Measurements from ENCODE around the gene IGSF5.

Gene IGSF5

DNA sequence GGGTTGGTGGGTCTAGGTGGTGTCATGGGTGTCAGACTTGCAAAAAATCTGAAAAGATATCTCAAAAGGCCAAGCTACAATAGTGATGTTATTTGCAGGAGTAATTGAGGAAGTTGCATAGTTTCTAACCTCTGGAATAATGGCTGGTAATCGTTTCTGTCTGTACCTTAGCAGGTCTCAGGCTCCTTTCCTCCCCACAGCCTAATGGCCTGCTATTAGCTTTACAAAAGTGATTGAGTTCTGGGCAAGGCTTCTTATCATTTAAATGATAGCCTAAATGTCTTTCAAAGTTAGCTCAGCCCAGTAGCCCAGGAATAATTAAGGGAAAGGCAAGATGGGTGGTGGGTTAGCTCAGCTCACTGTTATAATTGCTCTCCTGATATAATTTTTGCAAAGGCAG, 37.7 kb upstream of the IGSF5 start:
- Histone ChIP-seq H2BK5ac (ENCODE audit: low read length) (no peak overlapping the region), H4K5ac (ENCODE audit: low read length) (no peak overlapping the region), H2BK15ac (replicated peaks; ENCODE audit: low read depth) (no peak overlapping the region), H3K9ac (ENCODE audit: low read length) (no peak overlapping the region), H3K79me2 (ENCODE audit: control insufficient read depth, insufficient read depth, low read length) (no peaks in the 10 kb centered on the region), H3K18ac (ENCODE audit: low read length) (no peak overlapping the region), H2BK120ac (ENCODE audit: low read depth, low read length) (no peak overlapping the region), H3K79me1 (ENCODE audit: low read length) (no peaks in the 10 kb centered on the region), H3K27ac (ENCODE audit: low read depth, low read length) (no peak overlapping the region), H4K8ac (ENCODE audit: low read depth, low read length) (no peak overlapping the region), H3K4me2 (ENCODE audit: low read length) (no peak overlapping the region), H3K56ac (ENCODE audit: low read length) (no peak overlapping the region), H3K4ac (ENCODE audit: low read depth, low read length) (no peak overlapping the region), H3K4me3 (ENCODE audit: low read length) (no peak overlapping the region), H3K36me3 (ENCODE audit: control insufficient read depth, insufficient read depth, low read length) (no peaks in the 10 kb centered on the region), H3K27me3 (ENCODE audit: insufficient read depth, low read length, poor library complexity) (no peaks in the 10 kb centered on the region), H2AK5ac (ENCODE audit: low read length) (no peak overlapping the region), H3K23ac (ENCODE audit: low read length) (no peak overlapping the region), H3K4me1 (ENCODE audit: control insufficient read depth, low read depth, low read length) (peaks cover 2% of the 10 kb centered on the region)
- no CpG with 5 or more reads among the region's 1 CpG for WGBS (ENCODE audit: extremely low coverage, insufficient coverage, low lambda C conversion rate)
- DNase-seq: no peak

DNA sequence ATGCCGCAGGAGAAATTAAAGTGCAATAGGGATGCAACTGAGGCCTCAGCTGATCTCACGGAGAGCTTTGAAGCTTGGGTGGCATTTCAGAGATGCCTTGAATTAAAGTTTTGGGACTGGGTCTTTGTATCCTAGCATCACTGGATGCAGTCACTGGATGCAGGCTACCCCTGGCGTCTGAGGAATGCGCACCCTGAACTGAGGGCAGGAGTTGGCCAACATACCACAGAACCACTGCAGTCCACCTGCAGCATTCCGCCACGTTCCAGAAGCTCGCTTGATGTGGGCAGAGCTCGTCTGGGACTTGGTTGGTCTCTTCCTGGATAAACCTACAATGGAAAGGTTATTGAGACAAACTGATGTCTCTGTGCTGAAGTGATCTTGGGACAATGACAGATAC, 34.1 kb upstream of the IGSF5 start:
- Histone ChIP-seq H3K27me3 (ENCODE audit: insufficient read depth, low read length, poor library complexity) (no peaks in the 10 kb centered on the region), H2AK5ac (ENCODE audit: low read length) (no peak overlapping the region)
- no CpG with 5 or more reads among the region's 8 CpGs for WGBS (ENCODE audit: extremely low coverage, insufficient coverage, low lambda C conversion rate)

DNA sequence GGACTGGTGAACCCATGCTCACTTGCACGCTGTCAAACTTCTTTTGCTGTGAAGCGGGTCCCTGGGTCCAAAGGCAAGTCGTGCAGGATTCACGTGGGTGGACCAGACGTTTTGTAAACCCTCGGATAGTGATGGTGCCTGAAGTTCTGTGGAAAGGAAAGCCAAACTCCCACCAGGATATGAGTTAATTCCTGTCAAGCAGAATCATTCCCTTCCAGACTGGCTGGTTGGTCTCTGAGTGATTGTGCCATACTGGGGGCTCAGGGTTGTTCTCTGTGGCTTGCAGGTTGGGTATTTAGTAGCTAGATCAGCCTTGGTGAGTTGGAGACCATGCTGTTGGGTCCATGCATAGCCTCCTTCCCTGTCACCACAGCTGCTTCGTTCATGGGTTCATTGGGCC, 32.7 kb upstream of the IGSF5 start:
- H2BK120ac ChIP-seq (ENCODE audit: low read depth, low read length): no peak overlapping the region
- H3K4me2 ChIP-seq (ENCODE audit: low read length): no peak overlapping the region
- H3K23ac ChIP-seq (ENCODE audit: low read length): no peak overlapping the region
- DNase-seq: no peak
- no CpG with 5 or more reads among the region's 7 CpGs for WGBS (ENCODE audit: extremely low coverage, insufficient coverage, low lambda C conversion rate)
- no peak overlapping the region for H3K56ac ChIP-seq (ENCODE audit: low read length)
- no peak overlapping the region for H4K8ac ChIP-seq (ENCODE audit: low read depth, low read length)
- no peak overlapping the region for H2AK5ac ChIP-seq (ENCODE audit: low read length)
- H4K5ac ChIP-seq (ENCODE audit: low read length): no peak overlapping the region
- H3K4me1 ChIP-seq (ENCODE audit: control insufficient read depth, low read depth, low read length): no peaks in the 10 kb centered on the region
- no peak overlapping the region for H2BK5ac ChIP-seq (ENCODE audit: low read length)
- no peaks in the 10 kb centered on the region for H3K79me2 ChIP-seq (ENCODE audit: control insufficient read depth, insufficient read depth, low read length)
- H2BK15ac ChIP-seq (replicated peaks; ENCODE audit: low read depth): no peak overlapping the region
- H3K4me3 ChIP-seq (ENCODE audit: low read length): no peak overlapping the region
- H3K18ac ChIP-seq (ENCODE audit: low read length): no peak overlapping the region
- no peaks in the 10 kb centered on the region for H3K79me1 ChIP-seq (ENCODE audit: low read length)
- H3K36me3 ChIP-seq (ENCODE audit: control insufficient read depth, insufficient read depth, low read length): no peaks in the 10 kb centered on the region
- no peak overlapping the region for H3K9ac ChIP-seq (ENCODE audit: low read length)
- H3K4ac ChIP-seq (ENCODE audit: low read depth, low read length): no peak overlapping the region
- H3K27ac ChIP-seq (ENCODE audit: low read depth, low read length): no peak overlapping the region
- H3K27me3 ChIP-seq (ENCODE audit: insufficient read depth, low read length, poor library complexity): no peaks in the 10 kb centered on the region

More for the DNA sequence above, 34.1 kb upstream of the IGSF5 start:
- no peak overlapping the region for H2BK15ac ChIP-seq (replicated peaks; ENCODE audit: low read depth)
- no peak overlapping the region for H4K5ac ChIP-seq (ENCODE audit: low read length)
- no peak overlapping the region for H3K56ac ChIP-seq (ENCODE audit: low read length)
- H4K8ac ChIP-seq (ENCODE audit: low read depth, low read length): no peak overlapping the region
- H3K27ac ChIP-seq (ENCODE audit: low read depth, low read length): no peak overlapping the region
- H3K4me2 ChIP-seq (ENCODE audit: low read length): no peak overlapping the region
- H3K4me1 ChIP-seq (ENCODE audit: control insufficient read depth, low read depth, low read length): peaks cover 2% of the 10 kb centered on the region
- no peak overlapping the region for H3K9ac ChIP-seq (ENCODE audit: low read length)
- no peak overlapping the region for H2BK120ac ChIP-seq (ENCODE audit: low read depth, low read length)
- no peaks in the 10 kb centered on the region for H3K79me2 ChIP-seq (ENCODE audit: control insufficient read depth, insufficient read depth, low read length)
- H3K79me1 ChIP-seq (ENCODE audit: low read length): no peaks in the 10 kb centered on the region
- no peak overlapping the region for H3K18ac ChIP-seq (ENCODE audit: low read length)
- no peak overlapping the region for H3K4me3 ChIP-seq (ENCODE audit: low read length)
- no peaks in the 10 kb centered on the region for H3K36me3 ChIP-seq (ENCODE audit: control insufficient read depth, insufficient read depth, low read length)
- H2BK5ac ChIP-seq (ENCODE audit: low read length): no peak overlapping the region
- no peak overlapping the region for H3K23ac ChIP-seq (ENCODE audit: low read length)
- no peak overlapping the region for H3K4ac ChIP-seq (ENCODE audit: low read depth, low read length)
- DNase-seq: no peak

DNA sequence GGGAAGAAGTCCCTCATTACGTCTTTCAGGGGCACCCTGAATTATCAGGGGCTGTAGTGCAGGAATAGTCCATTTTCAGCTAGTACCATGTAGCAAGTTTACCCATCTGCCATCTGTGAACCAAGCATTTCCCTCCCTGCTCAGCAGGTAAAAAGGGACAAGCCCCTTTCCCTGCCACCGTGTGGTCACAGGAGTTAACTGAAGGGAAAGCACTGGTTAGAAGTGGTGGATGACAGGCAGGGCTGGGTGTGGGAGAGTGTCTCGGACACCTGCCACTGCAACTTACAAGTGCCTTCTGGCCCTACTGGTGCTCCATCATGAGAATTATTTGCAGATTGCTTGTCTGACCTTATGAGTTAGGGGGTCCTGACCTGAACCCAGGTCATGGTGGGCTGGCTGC, 32.0 kb upstream of the IGSF5 start:
- Histone ChIP-seq H4K8ac (ENCODE audit: low read depth, low read length) (no peak overlapping the region), H3K4ac (ENCODE audit: low read depth, low read length) (no peak overlapping the region), H3K27me3 (ENCODE audit: insufficient read depth, low read length, poor library complexity) (no peaks in the 10 kb centered on the region), H2AK5ac (ENCODE audit: low read length) (no peak overlapping the region), H3K18ac (ENCODE audit: low read length) (no peak overlapping the region), H3K79me1 (ENCODE audit: low read length) (no peaks in the 10 kb centered on the region), H3K4me2 (ENCODE audit: low read length) (no peak overlapping the region), H3K79me2 (ENCODE audit: control insufficient read depth, insufficient read depth, low read length) (no peaks in the 10 kb centered on the region), H3K36me3 (ENCODE audit: control insufficient read depth, insufficient read depth, low read length) (no peaks in the 10 kb centered on the region), H3K27ac (ENCODE audit: low read depth, low read length) (no peak overlapping the region), H4K5ac (ENCODE audit: low read length) (no peak overlapping the region), H3K9ac (ENCODE audit: low read length) (no peak overlapping the region), H3K4me1 (ENCODE audit: control insufficient read depth, low read depth, low read length) (no peaks in the 10 kb centered on the region), H3K56ac (ENCODE audit: low read length) (no peak overlapping the region), H2BK15ac (replicated peaks; ENCODE audit: low read depth) (no peak overlapping the region), H2BK120ac (ENCODE audit: low read depth, low read length) (no peak overlapping the region), H3K23ac (ENCODE audit: low read length) (no peak overlapping the region), H3K4me3 (ENCODE audit: low read length) (no peak overlapping the region), H2BK5ac (ENCODE audit: low read length) (no peak overlapping the region)
- peak; percentile 64 for DNase-seq
- no CpG with 5 or more reads among the region's 3 CpGs for WGBS (ENCODE audit: extremely low coverage, insufficient coverage, low lambda C conversion rate)

DNA sequence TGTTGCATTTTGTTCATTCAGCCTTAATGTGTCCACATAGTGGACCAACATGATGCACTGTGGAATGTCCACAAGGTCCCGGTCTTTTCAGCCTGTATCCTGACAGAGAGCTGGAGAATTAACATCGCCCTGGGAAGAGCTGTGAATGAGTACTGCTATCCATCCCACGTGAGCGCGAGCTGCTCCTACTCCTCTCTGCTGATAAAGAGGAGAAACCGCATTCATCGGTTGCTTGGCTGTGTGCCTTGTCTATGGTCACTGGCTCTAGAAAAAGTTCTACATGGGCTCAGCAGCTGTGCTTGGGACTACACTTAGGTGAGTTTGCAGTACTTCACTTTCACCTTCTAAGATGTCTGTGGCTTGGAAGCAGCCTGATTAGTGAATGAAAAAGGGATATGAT, 31.1 kb upstream of the IGSF5 start:
- no peak overlapping the region for H2BK120ac ChIP-seq (ENCODE audit: low read depth, low read length)
- H3K4me1 ChIP-seq (ENCODE audit: control insufficient read depth, low read depth, low read length): no peaks in the 10 kb centered on the region
- no peaks in the 10 kb centered on the region for H3K27me3 ChIP-seq (ENCODE audit: insufficient read depth, low read length, poor library complexity)
- H3K4me2 ChIP-seq (ENCODE audit: low read length): no peak overlapping the region
- no peak overlapping the region for H3K4ac ChIP-seq (ENCODE audit: low read depth, low read length)
- no peak for DNase-seq
- H2BK15ac ChIP-seq (replicated peaks; ENCODE audit: low read depth): no peak overlapping the region
- no peak overlapping the region for H3K56ac ChIP-seq (ENCODE audit: low read length)
- no peak overlapping the region for H3K4me3 ChIP-seq (ENCODE audit: low read length)
- H4K5ac ChIP-seq (ENCODE audit: low read length): no peak overlapping the region
- H2AK5ac ChIP-seq (ENCODE audit: low read length): no peak overlapping the region
- no peak overlapping the region for H2BK5ac ChIP-seq (ENCODE audit: low read length)
- H3K23ac ChIP-seq (ENCODE audit: low read length): no peak overlapping the region
- no peak overlapping the region for H3K27ac ChIP-seq (ENCODE audit: low read depth, low read length)
- no peak overlapping the region for H3K18ac ChIP-seq (ENCODE audit: low read length)
- no CpG with 5 or more reads among the region's 7 CpGs for WGBS (ENCODE audit: extremely low coverage, insufficient coverage, low lambda C conversion rate)
- H3K36me3 ChIP-seq (ENCODE audit: control insufficient read depth, insufficient read depth, low read length): no peaks in the 10 kb centered on the region
- H3K79me2 ChIP-seq (ENCODE audit: control insufficient read depth, insufficient read depth, low read length): no peaks in the 10 kb centered on the region
- no peak overlapping the region for H4K8ac ChIP-seq (ENCODE audit: low read depth, low read length)
- H3K79me1 ChIP-seq (ENCODE audit: low read length): no peaks in the 10 kb centered on the region
- no peak overlapping the region for H3K9ac ChIP-seq (ENCODE audit: low read length)

DNA sequence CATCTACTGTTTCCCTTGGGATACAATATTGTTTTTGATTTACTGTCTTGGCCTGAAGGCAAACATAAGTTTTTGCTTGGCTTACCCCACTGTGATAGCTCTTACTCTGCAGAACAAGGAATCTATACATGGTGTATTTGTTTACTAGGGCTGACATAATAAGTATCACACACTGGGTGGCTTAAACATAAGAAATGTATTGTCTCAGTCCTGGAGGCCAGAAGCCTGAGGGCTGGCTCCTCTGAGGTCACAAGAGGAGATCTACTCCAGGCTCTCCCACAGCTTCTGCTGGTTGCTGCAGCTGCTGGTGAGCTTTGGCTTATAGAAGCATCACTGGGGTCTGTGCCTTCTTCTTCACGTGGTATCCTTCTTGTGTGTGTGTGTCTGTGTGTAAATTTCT, 30.7 kb upstream of the IGSF5 start:
- Histone ChIP-seq H3K4me1 (ENCODE audit: control insufficient read depth, low read depth, low read length) (no peaks in the 10 kb centered on the region), H3K18ac (ENCODE audit: low read length) (no peak overlapping the region), H2BK5ac (ENCODE audit: low read length) (no peak overlapping the region), H3K4me2 (ENCODE audit: low read length) (no peak overlapping the region), H3K56ac (ENCODE audit: low read length) (no peak overlapping the region), H4K8ac (ENCODE audit: low read depth, low read length) (no peak overlapping the region), H4K5ac (ENCODE audit: low read length) (no peak overlapping the region), H3K4me3 (ENCODE audit: low read length) (no peak overlapping the region), H3K27ac (ENCODE audit: low read depth, low read length) (no peak overlapping the region), H3K79me2 (ENCODE audit: control insufficient read depth, insufficient read depth, low read length) (no peaks in the 10 kb centered on the region), H3K9ac (ENCODE audit: low read length) (no peak overlapping the region), H2BK15ac (replicated peaks; ENCODE audit: low read depth) (no peak overlapping the region), H2AK5ac (ENCODE audit: low read length) (no peak overlapping the region), H2BK120ac (ENCODE audit: low read depth, low read length) (no peak overlapping the region), H3K79me1 (ENCODE audit: low read length) (no peaks in the 10 kb centered on the region), H3K4ac (ENCODE audit: low read depth, low read length) (no peak overlapping the region), H3K36me3 (ENCODE audit: control insufficient read depth, insufficient read depth, low read length) (no peaks in the 10 kb centered on the region), H3K23ac (ENCODE audit: low read length) (no peak overlapping the region), H3K27me3 (ENCODE audit: insufficient read depth, low read length, poor library complexity) (no peaks in the 10 kb centered on the region)
- WGBS (ENCODE audit: extremely low coverage, insufficient coverage, low lambda C conversion rate): no CpG with 5 or more reads among the region's 1 CpG
- DNase-seq: no peak

Data from mesendoderm (in vitro differentiated cells).